AG04449 (cell line): ENCODE results near the gene CRTAC1.

ENCODE experiments used
- CTCF ChIA-PET: fragments of 350-600 bp; formaldehyde crosslinking; extraction: SDS; loops from one replicate; lab custom pipeline; 2021; ENCODE audit warnings: antibody characterized with exemption; lab: Yijun Ruan, JAX
- POLR2A ChIA-PET: fragments of 400-600, 350-600 bp; formaldehyde crosslinking; extraction: SDS; loops from one replicate; lab custom pipeline; 2020; ENCODE audit warnings: antibody characterized with exemption, inconsistent platforms; lab: Yijun Ruan, JAX
- DNase-seq: peaks from one replicate; pipeline ENCODE4 v3.0.0-alpha.2; 2010; ENCODE audit warnings: low read depth, low spot score
- H3K4me3 ChIP-seq: 2 replicates; pipeline ENCODE4 v1.5.1; 2011; ENCODE audit warnings: low read depth, mild to moderate bottlenecking, control low read depth, low read length
- TF ChIP-seq, protein P1 (sequence below): IDR thresholded peaks from one replicate; pipeline ENCODE4 v1.5.1; 2011; ENCODE audit warnings: mild to moderate bottlenecking, moderate library complexity, low read length, control low read depth, inconsistent platforms; ENCODE audit not compliant: insufficient read depth; ENCODE audit errors: missing control alignments

The CRTAC1 gene

DNA sequence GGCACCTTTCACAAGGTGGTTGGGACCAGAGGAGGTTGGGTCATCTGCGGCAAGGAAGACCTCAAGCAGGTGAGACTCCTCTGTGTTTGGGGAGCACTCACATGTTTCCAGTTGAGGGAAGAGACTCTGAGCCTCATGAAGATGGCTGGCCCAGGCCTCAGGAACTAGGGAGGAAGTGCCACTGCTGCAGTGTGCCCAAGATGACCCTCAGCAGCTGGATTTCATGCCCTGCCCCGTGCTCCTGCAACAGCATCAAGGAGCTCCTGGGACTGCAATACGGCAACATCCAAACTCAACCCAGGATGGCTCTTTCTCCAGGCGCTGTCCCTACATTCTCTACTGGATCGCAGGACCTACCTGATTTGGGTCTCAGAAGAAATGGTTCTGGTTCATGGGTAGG lies 106.9 kb downstream of the CRTAC1 start:
- TF ChIP-seq, protein P1, sequence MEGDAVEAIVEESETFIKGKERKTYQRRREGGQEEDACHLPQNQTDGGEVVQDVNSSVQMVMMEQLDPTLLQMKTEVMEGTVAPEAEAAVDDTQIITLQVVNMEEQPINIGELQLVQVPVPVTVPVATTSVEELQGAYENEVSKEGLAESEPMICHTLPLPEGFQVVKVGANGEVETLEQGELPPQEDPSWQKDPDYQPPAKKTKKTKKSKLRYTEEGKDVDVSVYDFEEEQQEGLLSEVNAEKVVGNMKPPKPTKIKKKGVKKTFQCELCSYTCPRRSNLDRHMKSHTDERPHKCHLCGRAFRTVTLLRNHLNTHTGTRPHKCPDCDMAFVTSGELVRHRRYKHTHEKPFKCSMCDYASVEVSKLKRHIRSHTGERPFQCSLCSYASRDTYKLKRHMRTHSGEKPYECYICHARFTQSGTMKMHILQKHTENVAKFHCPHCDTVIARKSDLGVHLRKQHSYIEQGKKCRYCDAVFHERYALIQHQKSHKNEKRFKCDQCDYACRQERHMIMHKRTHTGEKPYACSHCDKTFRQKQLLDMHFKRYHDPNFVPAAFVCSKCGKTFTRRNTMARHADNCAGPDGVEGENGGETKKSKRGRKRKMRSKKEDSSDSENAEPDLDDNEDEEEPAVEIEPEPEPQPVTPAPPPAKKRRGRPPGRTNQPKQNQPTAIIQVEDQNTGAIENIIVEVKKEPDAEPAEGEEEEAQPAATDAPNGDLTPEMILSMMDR, result no peak
- ChIA-PET CTCF (interaction anchor here (0.9 kb wide), 1 partner anchor 9 kb away, joined by 3 read pairs; no protein-coding TSS in a partner anchor), POLR2A (interaction anchor here (0.6 kb wide), 1 partner anchor 537 kb away, joined by 3 read pairs; no protein-coding TSS in a partner anchor)
- H3K4me3 ChIP-seq, result no peak overlapping the region
- no peak for DNase-seq

DNA sequence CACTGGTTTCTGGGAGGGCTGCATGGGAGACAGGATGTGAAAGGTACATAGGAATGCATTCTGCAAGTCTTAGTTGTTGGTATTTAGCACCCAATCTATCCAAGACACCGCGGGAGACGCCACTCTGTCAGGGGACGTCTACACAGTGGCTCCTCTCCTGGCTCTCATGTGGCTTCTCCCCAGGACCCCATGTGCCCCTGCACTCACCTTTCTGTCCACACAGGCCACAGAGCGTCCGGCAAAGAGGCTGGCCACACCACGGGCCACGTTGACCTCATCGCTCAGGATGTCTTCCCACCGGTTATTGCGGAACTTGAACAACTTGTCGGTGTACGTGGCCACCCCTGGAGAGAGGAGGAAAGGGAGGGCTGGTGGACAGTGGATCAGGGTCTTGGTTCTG lies 107.4 kb downstream of the CRTAC1 start:
- ChIA-PET CTCF (no interaction called here), POLR2A (interaction anchor here (0.6 kb wide), 1 partner anchor 538 kb away, joined by 3 read pairs; no protein-coding TSS in a partner anchor)
- TF ChIP-seq, protein P1, result no peak
- no peak overlapping the region for H3K4me3 ChIP-seq
- DNase-seq, result no peak

DNA sequence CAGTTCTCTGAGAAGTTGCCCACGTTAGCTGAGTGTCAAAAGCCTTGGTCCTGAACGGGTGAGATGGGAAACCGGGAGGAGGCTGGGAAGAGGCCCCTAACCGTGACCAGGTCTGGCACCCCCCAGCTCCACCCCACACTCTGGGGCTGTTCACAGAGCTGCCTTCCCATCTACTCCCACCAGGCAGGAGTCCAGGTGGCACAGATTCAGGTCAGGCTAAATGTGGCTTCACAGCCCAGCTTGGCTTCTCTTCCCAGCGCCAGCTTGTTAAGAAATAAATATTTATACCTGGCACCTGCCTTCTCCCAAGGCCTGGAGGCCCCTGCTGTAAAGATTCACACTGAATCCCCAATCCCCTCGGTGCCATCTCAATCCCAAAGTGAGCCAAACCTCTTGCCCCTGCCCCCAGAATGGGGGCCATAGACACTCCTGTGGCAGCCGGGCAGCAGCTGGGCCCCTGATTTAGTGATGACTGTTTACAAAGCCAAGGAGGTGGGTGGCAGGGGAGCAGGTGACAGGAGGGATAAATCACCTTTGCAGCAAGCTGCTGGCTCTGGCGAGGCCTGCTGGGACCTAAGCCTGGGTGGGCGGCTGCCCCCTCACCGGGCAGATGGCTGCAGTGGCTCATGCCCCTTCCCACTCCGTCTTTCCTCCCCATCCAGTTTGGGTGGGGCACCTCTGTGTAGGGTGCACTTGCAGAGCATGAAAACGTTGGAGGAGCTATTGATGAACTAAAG lies 108.2 kb downstream of the CRTAC1 start:
- no peak for DNase-seq
- POLR2A ChIA-PET, result no interaction called here
- TF ChIP-seq, protein P1, result no peak
- no peak overlapping the region for H3K4me3 ChIP-seq
- CTCF ChIA-PET, result no interaction called here

DNA sequence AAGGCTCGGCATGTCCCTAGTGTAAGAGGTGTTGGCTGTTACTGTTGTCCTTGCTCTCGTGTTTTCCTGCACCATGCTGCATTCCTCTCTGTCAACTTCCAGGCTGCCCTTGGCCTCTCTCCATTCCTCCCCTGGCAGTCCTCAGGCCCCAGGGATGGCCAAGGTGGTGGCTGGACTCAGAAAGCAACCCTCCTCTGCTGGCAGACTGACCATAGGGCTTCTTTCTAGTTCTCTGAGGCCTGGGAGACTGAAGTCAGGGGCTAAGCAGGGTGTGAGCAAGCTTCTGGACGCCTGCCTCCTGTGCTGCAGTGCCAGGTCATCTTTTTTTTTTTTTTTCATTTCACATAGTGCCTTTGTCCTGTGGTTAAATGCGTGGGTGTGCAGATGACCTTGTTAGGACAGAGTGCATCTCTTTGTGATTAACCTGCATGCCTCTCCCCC lies 108.8 kb downstream of the CRTAC1 start:
- no peak for DNase-seq
- TF ChIP-seq, protein P1, result no peak
- ChIA-PET POLR2A (no interaction called here), CTCF (no interaction called here)
- no peak overlapping the region for H3K4me3 ChIP-seq

DNA sequence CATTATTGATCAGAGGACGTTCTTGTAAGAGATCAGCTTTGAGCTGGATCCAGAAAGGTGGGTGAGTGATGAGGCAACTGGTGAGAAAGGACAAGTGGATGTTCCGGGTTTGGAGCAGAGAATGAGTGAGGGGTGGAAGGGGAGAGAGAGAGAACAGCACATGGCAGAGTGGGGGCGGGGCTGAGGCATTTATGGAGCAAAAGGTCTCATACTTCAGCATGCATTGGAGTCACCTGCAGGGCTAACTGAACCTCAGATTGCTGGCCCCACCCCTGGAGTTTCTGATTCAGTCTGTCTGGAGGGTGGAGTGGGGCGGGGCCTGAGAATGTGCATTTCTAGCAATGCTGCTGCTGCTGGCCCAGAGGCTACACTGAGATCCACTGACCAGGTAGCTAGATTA lies 109.6 kb downstream of the CRTAC1 start:
- ChIA-PET CTCF (no interaction called here), POLR2A (no interaction called here)
- TF ChIP-seq, protein P1, result no peak
- no peak for DNase-seq
- H3K4me3 ChIP-seq, result no peak overlapping the region

DNA sequence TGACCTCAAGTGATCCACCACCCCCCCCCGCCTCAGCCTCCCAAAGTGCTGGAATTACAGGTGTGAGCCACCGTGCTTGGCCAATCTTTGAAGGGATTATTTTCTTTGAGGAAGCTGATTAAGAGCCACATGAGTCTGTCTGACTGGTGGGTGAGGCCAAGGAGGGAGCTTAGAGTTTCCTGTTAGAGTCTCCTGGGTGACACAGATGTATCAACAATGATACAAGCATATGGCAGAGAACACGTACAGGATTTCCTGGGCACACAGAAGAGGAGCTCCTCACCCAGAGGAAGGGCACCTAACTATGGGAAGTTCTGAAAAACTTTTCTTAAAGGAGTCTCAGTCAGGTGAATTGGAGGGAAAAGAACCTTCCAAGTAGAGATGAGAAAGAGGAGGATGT lies 111.4 kb downstream of the CRTAC1 start:
- ChIA-PET CTCF (interaction anchor here (7.4 kb wide), 1 partner anchor 125 kb away, joined by 157 read pairs; no protein-coding TSS in a partner anchor), POLR2A (interaction anchor here (0.5 kb wide), 1 partner anchor 132 kb away, joined by 3 read pairs; no protein-coding TSS in a partner anchor)
- no peak overlapping the region for H3K4me3 ChIP-seq
- DNase-seq, result no peak
- TF ChIP-seq, protein P1, result no peak
